HG03280 (cell line): ENCODE results near the gene KLRK1.
"Not testable (repeated sequence)": the region's sequence is repeated elsewhere in the genome, so short reads cannot be mapped to it uniquely, and the experiment has no call there.

Experiments
- ATAC-seq: cut with Tn5 transposase; IDR thresholded peaks from one replicate; pipeline ENCODE4 v1.9.1; 2021; ENCODE audit warnings: mild to moderate bottlenecking, moderate library complexity; ENCODE audit not compliant: unreplicated experiment

Gene KLRK1

DNA sequence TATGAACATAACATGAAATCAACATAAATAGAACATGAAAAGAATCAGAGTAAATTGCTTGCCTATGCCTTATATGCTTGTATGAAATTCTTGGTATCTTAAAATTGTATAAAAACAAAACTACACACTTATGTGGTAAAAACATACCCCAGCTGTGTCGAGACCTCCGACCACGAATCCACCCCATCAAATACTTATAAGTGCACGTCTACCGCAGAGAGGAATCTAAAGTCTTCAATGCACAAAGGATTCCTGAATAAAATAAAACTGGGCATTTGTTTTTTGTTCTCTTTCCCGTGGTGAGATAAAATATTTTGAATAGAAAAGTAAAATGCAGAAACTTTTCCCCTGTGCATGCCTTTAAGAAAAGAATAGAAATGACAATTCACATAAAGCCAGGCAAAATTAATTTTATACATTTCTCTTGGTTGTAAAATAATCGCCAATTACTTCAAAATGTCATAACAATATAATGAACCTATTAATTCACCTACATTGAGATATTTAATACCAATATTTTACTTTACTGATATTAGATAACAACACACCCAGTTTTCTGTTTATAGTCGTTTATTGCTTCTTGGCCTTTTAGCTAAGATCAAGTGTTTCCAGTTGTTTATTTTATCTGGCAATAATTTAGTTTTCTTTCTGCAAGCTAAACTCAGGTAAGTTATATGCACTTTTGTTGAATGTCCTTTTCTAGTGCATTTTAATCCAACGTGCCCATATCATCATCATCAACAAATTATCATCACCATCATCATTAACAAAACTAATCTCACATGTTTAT is 1.0 kb downstream of the KLRK1 start:
- ATAC-seq: no peak

DNA sequence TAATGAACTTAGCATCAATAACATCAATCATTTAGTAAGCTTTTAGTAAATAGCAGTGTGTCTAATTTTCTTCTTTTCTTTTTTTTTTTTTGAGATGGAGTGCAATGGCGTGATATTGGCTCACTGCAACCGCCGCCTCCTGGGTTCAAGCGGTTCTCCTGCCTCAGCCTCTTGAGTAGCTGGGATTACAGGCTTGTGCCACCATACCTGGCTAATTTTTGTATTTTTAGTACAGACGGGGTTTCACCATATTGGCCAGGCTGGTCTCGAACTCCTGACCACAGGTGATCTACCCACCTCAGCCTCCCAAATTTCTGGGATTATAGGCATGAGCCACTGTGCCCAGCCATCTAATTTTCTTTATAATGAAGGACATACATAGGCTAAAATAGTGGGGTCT is 2.3 kb downstream of the KLRK1 start:
- ATAC-seq: not testable (repeated sequence)

GRCh38 chr12:10386857-10387256 is 3.0 kb downstream of the KLRK1 start:
- no peak for ATAC-seq

DNA sequence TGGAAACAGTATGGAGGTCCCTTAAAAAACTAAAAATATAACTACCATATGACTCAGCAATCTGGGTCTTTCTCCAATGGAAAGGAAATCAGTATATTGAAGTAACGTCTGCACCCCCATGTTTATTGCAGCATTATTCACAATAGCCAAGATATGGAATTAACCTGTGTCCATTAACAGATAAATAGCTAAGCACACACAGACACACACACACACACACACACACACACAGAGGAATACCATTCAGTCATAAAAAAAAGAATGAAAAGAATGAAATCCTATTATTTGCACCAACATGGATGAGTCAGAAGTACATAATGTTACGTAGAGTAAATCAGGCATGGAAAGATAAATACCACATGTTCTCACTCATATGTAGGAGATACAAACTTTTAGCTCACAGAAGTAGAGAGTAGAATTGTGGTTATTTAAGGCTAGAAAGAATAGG is 4.7 kb downstream of the KLRK1 start:
- no peak for ATAC-seq

GRCh38 chr12:10384191-10384590 is 5.7 kb downstream of the KLRK1 start:
- ATAC-seq: no peak

- ATAC-seq: no peak
Observed at GRCh38 chr12:10381928-10382628, 7.8 kb downstream of the KLRK1 start.

DNA sequence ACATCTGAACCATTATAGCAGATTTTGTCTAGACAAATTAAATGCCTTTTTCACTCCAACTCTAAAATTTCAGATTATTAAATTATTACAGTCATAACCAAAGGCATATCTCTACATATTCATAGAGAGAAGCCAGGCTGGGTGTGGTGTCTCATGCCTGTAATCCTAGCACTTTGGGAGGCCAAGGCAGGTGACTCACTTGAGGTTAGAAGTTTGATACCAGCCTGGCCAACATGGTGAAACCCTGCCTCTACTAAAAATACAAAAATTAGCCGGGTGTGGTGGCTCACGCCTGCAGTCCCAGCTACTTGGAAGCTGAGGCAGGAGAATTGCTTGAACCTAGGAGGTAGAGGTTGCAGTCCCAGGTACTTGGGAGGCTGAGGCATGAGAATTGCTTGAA is 11.1 kb downstream of the KLRK1 start:
- ATAC-seq: not testable (repeated sequence)

DNA sequence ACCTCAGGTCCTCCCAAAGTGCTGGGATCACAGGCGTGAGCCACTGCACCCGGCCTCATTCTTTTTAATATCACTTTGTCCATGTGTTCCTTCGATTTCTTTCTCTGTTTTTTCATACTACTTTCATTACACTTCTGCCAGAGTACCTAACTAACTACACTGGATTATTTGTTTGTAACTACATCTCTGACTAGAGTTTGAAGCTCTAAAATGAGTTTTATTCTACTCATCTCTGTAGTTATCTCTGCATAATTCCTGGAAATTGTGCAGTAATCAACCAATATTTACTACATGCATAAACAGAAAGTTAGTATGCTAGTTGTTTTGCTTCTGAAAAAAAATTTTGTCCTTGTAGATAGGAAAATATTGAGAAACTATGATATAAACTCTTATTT is 15.2 kb downstream of the KLRK1 start:
- no peak for ATAC-seq

- ATAC-seq: no peak
Observed at GRCh38 chr12:10372559-10372958, 17.3 kb downstream of the KLRK1 start.

DNA sequence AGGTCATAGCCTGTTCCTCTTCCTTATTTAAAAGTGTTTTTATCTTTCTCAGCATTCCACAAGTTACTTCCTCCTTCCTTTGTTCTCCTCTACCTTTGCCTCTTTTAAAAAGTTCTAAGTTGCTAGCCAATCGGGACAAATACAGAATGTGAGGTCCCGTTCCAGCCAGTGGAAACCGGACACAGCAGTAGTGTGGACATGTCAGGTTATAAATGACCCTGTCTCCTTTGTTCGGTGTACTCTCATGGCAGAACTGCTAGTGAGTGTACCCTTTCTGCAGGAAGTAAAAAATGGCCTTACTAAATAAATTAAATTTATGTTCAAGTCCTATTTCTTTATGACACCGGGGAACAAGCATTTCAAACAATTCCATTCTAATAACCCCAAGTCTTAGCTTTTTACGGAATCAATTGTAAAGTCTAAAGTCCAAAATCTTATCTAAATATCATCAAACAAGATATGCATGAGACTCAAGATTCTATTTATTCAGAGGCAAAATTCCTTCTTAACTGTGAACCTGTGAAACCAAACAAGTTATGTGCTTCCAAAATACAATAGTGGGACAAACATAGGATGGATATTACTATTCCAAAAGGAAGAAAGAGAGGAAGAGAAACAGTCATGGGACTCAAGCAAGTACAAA is 17.8 kb downstream of the KLRK1 start:
- not testable (repeated sequence) for ATAC-seq

- ATAC-seq: no peak
Observed at GRCh38 chr12:10369557-10370415, 20.1 kb downstream of the KLRK1 start.

GRCh38 chr12:10368206-10369171 is 21.4 kb downstream of the KLRK1 start:
- ATAC-seq: no peak

GRCh38 chr12:10367714-10368113 is 22.1 kb downstream of the KLRK1 start:
- ATAC-seq: not testable (repeated sequence)

GRCh38 chr12:10366875-10367274 is 23.0 kb downstream of the KLRK1 start:
- ATAC-seq: no peak

GRCh38 chr12:10365696-10366405 is 24.0 kb downstream of the KLRK1 start:
- no peak for ATAC-seq

- peak; percentile 47 for ATAC-seq
Observed at GRCh38 chr12:10364815-10365622, 24.8 kb downstream of the KLRK1 start.

GRCh38 chr12:10363914-10364814 is 25.7 kb downstream of the KLRK1 start:
- ATAC-seq: peak; percentile 67

GRCh38 chr12:10363658-10363913 is 26.3 kb downstream of the KLRK1 start:
- no peak for ATAC-seq
